WI38 (cell line): ENCODE measurements around the gene SPATA9.

Source experiments
- H3K4me3 ChIP-seq: 2 replicates; pipeline ENCODE4 v1.5.1; 2011; ENCODE audit warnings: low read depth, mild to moderate bottlenecking, control low read depth, low read length
- TF ChIP-seq, protein P1 (sequence below): IDR thresholded peaks from 2 replicates; pipeline ENCODE4 v1.5.1; 2012; ENCODE audit warnings: low read depth, mild to moderate bottlenecking, control low read depth, low read length

Gene SPATA9

DNA sequence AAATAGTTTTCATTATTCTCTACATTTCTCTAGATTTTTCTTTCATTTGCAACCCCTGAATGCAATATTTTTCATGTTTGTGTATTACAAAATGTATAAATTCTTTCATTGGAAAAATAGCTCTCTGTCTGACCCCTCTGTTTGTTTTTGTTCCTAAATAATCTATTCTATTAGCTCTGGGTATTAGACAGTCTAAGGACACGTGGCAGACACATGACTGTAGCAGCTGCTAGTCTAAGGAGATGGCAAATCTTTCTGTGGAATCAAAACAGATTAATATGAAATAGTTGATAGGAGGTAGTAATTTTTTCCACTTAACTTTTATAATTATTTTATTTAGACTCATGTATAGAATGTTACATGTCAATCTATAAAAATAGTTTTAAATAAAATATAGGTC, 21.4 kb upstream of the SPATA9 start:
- TF ChIP-seq, protein P1, sequence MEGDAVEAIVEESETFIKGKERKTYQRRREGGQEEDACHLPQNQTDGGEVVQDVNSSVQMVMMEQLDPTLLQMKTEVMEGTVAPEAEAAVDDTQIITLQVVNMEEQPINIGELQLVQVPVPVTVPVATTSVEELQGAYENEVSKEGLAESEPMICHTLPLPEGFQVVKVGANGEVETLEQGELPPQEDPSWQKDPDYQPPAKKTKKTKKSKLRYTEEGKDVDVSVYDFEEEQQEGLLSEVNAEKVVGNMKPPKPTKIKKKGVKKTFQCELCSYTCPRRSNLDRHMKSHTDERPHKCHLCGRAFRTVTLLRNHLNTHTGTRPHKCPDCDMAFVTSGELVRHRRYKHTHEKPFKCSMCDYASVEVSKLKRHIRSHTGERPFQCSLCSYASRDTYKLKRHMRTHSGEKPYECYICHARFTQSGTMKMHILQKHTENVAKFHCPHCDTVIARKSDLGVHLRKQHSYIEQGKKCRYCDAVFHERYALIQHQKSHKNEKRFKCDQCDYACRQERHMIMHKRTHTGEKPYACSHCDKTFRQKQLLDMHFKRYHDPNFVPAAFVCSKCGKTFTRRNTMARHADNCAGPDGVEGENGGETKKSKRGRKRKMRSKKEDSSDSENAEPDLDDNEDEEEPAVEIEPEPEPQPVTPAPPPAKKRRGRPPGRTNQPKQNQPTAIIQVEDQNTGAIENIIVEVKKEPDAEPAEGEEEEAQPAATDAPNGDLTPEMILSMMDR = no peak
- no peak overlapping the region for H3K4me3 ChIP-seq

DNA sequence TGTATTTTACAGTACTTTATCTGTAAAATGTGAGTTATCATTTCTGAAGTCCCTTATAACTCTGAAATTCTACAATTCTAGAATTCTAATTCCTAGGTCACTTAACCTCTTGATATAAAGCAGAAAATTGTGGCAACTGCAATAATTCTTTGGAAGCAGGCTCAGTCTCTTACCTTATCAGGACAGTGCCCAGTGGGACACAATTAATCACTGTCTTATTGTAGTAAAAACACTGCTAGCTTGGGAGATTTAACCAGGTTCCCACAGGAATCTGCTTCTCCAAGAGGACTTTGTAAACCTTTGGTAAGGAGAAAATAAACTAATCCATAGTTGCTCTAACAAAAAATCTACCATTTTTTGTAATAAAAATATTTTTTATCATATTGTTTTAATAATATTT, 18.3 kb upstream of the SPATA9 start:
- TF ChIP-seq, protein P1 = no peak
- no peak overlapping the region for H3K4me3 ChIP-seq

- no peak overlapping the region for H3K4me3 ChIP-seq
- TF ChIP-seq, protein P1 = no peak
These were observed 16.5 kb upstream of the SPATA9 start for GRCh38 chr5:95699337-95699736.

GRCh38 chr5:95697781-95698681, 15.2 kb upstream of the SPATA9 start:
- TF ChIP-seq, protein P1 = no peak
- H3K4me3 ChIP-seq = no peak overlapping the region

GRCh38 chr5:95690333-95690732, 7.5 kb upstream of the SPATA9 start:
- no peak overlapping the region for H3K4me3 ChIP-seq

DNA sequence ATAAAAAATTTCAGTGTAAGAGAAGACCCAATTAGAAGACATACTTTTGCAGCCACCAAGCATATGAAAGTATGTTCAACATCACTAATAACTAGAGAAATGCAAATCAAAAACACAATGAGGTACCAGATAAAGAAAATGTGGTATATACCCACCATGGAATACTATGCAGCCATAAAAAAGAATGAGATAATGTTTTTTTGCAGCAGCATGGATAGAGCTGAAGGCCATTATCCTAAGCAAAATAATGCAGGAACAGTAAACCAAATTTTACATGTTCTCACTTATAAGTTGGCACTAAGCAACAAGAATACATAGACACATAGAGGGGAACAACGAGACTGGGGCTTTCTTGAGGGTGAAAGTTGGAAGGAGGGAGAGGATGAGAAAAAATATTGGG, 6.9 kb upstream of the SPATA9 start:
- no peak overlapping the region for H3K4me3 ChIP-seq
- TF ChIP-seq, protein P1 = no peak

More at GRCh38 chr5:95690333-95690732, 7.5 kb upstream of the SPATA9 start:
- TF ChIP-seq, protein P1 = no peak

- TF ChIP-seq, protein P1 = no peak
These were observed 3.9 kb upstream of the SPATA9 start for GRCh38 chr5:95686651-95687050.

More at GRCh38 chr5:95686651-95687050, 3.9 kb upstream of the SPATA9 start:
- no peak overlapping the region for H3K4me3 ChIP-seq
